Measurements from ENCODE around the gene SREBF2.

GRCh38 chr22:41915786-41916493, 83.0 kb downstream of the SREBF2 start:
- TF ChIP-seq EZH2phosphoT487 (IDR thresholded peaks at IDR 0.05; ENCODE audit: low read depth, severe bottlenecking, unreplicated experiment) (peak; percentile 66), CTCF (IDR thresholded peaks at IDR 0.05; ENCODE audit: poor library complexity) (no peak), EZH2 (IDR thresholded peaks at IDR 0.05; ENCODE audit: borderline replicate concordance) (peak; percentile 19)
